Daoy (cell line): ENCODE data around the gene TFDP1. TPM values are rescaled to one million over a fixed set of nuclear protein-coding genes. Genes with fewer than 3 reads are reported as not detected.

Source experiments
- DNase-seq: peaks from one replicate; pipeline ENCODE4 v3.0.0-alpha.2; 2015; ENCODE audit warnings: low read depth
- total RNA-seq: library from RNA; depleted of rRNA; stranded (reverse); fragments of >200 nt; shearing (Covaris generic); gene quantifications from 2 replicates; pipeline ENCODE4 v1.2.3, GENCODE V29; 2014

Gene TFDP1
- total RNA-seq, 1 experiment from 2014 or later = 67.3 TPM

DNA sequence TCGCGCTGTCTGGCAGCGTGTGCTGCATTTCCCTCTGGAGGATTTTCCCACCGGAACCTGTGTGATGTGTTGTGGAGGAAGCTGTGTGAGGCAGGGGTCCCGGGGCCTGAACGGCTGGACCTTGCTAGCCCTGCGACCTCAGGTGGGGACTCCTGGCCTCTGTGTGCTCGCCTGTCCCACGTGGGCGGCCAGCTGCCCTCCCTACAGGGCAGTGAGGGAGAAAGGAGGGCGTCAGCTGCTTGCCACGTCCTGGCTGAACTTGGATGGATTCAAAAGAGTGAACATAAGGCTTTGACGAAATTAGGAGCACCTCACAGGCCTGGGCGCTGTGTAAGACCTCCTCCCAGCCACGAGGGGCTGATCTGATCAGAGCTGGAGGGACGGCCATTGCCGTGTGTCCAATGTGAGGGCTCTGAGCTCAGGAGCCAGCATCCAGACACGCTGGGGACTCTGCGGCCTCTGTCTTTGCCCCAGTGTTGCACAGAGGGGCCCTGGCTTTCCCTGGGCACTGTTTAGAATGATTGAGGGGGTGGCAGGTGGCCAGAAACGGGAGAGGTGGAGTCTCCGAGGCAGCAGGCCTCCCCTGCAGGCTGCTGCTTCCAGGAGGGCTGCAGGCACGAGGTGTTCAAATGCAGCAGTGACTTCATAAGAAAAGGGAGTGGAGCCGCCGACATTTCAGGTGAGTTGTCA is 13.0 kb downstream of the TFDP1 start:
- DNase-seq = no peak

DNA sequence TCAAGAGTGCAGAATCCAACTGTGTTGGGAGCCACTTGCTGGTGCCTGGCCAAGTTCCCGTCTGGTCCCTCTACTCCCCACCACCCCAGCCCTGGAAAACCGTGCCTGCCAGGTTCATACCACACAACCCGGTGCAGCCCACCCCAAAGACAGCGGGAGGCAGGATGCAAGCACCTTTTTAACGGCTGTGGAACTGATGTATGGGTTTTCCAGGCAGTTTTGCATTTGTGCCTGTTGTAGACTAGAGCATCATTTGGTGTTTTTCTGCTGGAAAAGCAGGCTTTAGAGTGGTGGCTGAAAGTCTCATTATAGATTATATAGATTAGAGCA is 13.5 kb downstream of the TFDP1 start:
- DNase-seq = no peak

DNA sequence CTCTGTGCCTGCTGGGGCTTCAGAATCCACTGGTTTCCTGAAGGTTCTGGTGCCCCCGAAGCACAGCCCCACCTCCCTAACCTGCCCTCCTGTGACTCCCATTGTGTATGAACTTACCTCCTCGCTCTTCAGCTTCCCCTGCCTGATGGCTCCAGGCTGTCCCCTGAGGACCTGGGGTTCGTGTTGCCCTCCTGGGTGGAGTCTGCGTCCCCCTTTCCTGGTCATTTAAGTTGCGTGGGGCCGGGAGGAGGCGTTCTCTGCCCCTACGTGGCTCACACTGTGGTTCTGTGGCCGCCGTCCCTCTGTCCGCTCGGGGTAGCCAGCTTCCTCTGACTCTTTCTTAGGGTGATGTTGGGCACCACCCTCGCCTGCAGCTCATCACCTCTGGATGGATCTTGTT is 13.9 kb downstream of the TFDP1 start:
- DNase-seq = no peak

DNA sequence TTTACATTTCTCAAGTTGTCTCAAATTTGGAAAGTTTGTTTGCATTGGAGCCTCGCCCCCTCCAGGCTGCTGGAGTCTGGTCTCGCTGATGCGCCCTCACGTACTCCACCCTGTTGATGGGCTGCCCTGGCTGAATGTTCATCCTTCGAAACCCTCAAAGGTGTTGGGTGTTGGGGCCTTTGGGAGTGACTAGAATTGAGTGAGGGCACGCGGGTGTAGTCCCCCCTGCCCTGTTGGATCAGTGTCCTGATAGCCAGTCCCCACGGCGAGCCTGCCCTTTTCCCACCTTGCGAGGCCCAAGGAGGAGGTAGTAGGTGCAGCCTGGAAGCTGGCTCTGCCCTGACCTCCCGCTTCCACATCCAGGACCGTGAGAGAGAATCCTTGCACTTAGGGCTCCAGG is 14.8 kb downstream of the TFDP1 start:
- no peak for DNase-seq

DNA sequence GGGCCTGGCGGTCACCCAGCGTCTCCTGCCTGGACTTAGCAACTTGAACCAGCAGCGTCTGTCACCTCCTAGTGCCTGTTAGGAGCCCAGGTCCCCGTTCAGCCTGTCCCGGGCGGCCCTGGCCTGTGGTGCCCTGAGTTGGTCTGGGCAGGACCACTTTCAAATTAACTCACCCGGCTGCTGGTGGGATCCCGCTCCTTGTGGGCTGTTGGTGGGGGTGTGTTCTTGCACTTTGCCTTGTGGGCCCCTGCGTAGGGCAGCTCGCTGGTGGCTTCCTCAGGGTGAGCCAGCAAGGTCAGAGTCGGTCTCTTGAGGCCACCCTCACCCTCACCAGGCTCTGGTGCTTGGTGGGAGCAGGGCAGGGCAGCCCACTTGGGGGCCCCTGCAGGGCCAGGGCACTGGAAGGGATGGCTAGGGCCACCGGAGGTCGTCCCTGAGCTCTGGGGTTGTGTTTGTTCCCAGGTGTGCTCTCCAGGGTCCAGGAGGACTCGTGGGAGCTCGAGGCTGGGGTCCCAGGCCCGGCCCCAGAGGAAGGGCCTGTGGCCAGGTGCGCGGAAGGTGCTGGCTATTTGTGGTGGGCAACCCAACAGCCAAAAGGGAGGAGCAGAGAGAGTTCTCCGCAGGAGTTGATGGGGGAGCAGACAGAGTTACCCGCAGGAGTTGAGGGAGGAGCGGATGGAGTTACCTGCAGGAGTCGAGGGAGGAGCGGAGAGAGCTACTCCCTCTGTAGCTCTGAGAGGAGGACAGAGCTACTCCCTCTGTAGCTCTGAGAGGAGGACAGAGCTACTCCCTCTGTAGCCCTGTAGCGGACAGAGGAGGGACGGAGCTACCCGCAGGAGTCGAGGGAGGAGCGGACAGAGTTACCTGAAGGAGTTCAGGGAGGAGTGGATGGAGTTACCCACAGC is 16.9 kb downstream of the TFDP1 start:
- DNase-seq = no peak

DNA sequence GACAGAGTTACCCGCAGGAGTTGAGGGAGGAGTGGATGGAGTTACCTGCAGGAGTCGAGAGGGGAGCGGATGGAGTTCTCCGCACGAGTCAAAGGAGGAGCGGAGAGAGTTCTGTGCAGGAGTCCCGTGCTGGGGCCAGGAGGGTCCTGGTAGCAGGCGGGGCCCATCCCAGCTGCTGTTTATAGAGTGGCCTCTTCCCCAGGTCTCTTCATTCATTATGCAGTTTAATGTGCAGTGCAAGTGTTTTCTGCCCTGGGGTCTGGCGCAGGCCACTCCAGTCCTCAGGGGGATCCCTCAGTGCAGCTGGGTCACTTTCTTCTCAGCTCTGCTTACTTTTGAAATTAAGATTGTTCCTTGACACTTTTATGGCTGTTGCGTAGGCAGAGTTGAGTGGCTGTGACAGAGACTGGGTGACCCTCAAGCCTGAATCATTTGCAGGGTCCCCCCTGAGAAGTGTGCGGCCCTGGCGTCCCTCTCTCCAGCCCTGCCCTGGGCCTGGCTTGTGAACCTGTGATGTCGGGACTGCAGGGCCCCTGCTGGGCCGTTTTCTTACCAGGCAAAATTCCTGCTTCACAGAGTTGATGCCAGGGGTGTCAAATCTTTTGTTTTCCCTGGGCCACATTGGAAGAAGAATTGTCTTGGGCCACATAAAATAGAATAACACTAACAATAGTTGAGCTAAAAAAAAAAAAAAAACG is 17.9 kb downstream of the TFDP1 start:
- no peak for DNase-seq

DNA sequence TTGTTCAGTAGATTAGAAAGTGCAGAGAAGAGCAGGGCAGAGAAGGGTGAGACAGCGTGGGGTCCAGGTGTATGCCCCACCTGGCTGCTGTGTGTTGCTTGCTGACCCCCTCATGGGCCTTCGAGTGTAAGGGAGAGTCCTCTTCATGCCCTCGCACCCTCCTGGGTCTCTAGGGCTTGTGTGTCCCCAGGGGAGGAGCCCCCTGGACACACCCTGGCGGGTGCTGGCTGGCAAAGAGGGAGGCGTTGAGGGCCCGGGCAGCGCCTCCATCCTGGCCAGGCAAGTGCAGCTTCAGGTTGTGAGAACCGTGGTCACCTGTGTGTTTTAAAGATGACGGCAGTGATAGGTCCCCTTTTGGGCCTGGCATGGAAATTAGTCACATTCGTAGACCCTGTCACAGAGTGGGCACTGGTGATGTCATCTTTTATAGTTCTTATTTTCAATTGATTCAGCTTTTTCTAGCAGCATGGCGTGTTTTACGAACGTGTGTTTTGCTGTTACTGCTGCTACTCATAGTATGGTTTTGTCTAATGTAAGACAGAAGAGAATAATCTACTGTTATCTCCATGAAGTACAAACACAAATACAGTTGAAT is 18.7 kb downstream of the TFDP1 start:
- no peak for DNase-seq

DNA sequence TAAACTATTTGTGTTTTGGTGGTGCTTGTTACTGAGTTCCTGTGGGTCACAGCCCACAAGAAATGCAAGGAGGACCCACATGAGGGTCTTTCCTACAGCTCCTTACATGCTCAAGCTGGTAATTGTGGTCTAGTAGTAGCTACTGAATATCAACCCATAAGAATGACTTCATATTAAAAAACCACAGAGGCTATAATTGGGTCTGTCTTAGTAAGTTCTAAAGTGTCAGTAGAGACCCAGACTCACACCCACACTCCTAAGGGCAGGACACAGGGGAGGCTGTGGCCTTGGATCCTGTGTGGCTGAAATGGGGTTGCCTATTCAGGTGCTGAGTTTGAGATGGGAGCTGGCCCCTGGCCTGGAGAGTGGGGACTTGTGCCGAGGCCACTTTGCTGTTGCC is 19.6 kb downstream of the TFDP1 start:
- DNase-seq = no peak

DNA sequence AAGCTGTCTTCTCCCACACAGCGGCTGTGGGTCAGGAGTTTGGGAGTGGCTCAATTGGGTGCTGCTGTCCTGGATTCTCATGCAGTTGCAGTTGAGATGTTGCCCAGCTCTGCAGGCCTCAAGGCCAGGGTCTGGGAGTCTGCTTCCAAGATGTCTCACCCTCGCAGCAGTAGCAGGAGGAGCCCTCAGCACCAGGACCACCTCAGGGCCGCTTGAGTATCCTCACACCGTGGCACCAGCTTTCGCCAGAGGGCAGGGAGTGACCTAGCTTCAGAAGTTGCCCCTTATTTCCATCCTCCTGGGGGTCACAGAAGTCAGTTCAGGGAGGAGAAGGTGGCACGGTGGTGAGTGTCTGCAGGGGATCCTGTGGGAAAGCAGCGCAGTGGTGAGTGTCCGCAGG is 20.9 kb downstream of the TFDP1 start:
- DNase-seq = no peak

DNA sequence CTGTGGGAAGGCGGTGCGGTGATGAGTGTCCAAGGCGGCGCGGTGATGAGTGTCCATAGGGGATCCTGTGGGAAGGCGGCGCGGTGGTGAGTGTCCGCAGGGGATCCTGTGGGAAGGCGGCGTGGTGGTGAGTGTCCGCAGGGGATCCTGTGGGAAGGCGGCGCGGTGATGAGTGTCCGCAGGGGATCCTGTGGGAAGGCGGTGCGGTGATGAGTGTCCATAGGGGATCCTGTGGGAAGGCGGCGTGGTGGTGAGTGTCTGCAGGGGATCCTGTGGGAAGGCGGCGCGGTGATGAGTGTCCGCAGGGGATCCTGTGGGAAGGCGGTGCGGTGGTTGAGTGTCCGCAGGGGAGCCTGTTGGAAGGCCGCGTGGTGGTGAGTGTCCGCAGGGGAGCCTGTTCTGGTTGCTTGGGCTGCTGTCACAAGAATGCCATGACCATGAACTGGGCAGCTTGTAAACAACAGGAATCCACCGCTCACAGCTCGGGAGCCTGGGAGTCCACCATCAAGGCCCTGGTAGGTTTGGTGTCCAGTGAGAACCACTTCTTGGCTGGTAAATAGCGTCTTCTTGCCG is 21.4 kb downstream of the TFDP1 start:
- DNase-seq = no peak

DNA sequence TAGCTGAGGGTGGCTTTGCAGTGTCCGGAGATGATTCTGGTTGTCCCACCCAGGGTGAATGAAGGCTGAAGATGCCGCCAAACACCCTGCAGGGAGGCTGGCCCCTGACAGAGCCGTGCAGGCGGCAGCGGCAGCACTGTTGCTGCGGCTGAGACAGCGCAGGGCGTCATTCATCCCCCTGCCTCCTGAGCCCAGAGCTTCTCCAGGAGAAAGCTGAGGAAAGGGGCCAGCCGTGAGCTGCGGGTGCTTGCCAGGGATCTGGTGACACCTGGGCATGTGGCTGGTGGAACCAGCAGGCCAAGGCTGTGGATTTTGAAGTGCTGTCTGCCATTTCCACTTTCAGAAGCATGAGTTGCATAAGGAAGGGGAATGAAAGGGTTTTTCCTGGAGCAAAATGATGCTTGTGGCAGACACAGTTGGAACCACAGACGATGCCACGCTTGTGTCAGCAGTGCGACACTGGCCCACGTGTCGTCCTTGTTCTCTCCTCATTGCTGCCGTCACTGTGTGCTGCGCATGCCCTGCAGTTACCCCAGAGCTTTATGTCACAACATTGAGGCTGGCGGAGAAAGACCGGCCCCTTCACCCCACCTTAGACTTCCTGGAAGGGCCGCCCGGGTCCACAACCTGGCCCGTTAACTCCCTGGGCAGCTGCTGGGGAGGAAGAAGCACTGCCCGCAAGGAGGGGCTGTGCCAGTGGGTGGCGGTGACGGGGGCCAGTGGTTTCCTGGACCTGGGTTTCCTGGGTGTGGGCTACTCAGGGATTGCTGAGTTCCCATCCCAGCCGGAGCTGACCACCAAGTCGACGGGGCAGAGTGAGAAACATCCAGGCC is 22.7 kb downstream of the TFDP1 start:
- no peak for DNase-seq

DNA sequence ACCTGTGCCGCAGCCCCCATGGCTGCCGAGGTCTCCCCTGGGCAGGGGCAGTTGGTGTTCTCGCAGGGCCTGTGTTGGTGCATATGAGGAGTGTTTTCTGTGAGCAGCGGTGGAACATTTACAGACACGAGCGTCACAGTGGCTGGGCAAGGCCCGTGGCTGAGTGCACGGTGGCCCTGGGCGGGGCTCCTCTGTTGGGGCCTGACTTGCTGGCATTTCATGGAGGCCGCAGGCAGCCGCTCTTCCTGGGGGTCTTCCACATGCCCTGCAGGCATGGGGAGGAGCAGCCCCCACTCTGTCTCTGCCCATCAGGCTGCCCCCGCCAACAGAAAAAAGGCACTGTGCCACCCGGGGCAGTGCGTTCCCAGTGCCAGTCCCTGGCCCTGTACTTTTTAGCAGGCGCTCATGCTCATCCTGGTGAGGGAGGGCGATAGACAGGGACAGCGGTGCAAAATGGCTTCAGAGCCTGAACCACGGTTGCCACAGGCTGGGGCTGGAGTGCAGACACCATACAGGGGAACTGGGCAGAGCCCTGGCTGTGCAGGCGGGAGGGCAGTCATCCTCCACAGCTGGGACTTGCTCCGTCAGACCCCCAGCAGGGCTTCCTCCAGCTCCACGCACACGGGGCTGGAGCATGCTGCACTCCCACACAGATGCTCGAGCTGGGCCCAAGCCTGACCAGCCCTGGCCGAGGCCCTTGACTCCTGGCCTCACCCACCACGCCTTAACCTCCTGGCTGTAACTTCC is 23.5 kb downstream of the TFDP1 start:
- DNase-seq = no peak

DNA sequence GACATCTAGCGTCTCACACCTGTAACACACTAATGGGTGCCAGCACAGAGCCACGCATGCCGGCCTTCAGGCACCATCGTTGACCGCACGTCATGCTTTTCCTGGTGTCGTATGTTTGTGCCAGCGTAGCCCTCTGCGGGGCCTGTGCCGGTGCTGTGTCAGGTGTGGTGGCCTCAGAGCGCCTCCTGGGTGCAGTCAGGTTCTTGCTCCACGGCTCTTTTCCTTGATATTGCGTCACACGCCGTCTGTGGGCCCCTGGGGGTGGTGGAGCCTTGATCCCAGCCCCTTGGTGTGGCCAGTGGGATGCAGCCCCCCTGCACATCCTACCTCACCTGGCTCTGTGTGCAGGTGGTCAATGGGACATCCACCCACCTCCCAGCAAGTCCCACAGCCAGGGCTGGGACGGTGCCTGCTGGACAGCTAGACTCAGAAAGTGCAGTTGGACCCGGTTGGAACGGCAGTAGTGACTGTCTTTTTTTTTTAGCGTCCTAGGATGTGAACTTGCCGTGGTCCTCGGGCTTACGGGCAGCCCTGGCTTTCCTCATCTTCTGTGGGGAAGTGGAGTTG is 24.5 kb downstream of the TFDP1 start:
- no peak for DNase-seq

DNA sequence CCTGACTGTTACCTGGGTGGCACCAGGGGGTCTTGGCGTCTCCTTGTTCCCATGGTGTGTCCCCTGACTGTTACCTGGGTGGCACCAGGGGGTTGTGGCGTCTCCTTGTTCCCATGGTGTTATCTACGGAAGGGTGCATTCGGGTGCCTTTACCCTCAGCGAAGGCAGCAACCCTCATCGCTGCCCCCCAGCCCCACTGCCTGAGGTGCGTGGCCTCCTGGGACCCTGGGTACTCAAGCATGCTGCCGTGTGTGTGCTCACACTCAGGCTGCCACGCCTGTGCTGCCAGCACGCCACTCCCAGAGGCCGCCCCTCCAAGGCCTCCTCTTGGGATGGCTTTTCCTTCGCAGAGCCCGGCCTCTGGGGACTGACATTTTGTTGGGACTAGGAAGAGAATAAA is 25.1 kb downstream of the TFDP1 start:
- DNase-seq = no peak

DNA sequence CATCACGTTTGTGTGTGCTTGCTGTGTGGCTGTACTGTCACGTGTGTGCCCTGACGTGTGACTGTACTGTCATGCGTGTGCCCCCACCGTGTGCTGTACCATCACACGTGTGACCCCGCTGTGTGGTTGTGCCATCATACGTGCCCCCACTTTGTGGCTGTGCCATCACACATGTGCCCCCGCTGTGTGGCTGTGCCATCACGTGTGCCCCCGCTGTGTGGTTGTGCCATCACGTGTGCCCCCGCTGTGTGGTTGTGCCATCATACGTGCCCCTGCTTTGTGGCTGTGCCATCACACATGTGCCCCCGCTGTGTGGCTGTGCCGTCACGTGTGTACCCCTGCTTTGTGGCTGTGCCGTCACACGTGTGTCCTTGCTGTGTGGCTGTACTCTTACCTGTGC is 25.7 kb downstream of the TFDP1 start:
- DNase-seq = no peak

DNA sequence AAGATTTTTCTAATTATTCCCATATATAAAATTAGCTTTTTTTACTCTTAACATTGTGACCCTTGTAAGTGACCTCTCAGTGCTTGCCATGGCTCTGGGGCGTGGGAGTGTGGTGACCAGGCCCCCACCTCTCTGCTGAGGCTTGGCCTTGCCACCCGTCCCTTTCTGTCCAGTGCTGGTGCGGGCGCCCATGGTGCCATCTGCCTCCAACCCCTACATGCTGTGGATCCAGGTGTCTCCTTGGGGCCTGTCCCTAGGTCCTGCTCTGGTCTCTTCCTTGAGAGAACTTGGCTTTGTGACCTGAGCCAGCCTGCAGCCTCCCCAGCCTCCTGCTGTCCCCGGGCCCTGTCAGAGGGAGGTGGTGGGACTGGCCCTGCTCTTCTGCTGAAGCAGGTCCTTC is 27.4 kb downstream of the TFDP1 start:
- DNase-seq = no peak

DNA sequence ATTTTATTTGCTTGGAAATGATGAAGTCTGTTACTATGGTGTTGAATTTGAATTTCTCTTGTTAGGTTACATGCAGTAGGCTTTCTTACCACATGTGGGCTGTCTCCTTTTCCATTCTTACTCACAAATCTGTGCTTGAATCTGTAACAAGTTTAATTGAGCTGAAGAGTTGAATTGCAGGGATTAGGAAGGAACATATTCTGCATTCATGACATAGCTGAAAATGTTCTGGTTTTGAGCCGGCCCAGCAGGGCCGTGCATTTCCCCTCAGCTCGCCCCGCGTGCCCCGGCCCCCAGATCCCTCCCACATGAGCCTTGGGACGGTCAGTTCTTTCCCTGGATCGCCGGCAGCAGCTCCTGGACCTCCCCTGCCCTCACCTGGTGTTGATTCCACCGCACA is 28.1 kb downstream of the TFDP1 start:
- no peak for DNase-seq

DNA sequence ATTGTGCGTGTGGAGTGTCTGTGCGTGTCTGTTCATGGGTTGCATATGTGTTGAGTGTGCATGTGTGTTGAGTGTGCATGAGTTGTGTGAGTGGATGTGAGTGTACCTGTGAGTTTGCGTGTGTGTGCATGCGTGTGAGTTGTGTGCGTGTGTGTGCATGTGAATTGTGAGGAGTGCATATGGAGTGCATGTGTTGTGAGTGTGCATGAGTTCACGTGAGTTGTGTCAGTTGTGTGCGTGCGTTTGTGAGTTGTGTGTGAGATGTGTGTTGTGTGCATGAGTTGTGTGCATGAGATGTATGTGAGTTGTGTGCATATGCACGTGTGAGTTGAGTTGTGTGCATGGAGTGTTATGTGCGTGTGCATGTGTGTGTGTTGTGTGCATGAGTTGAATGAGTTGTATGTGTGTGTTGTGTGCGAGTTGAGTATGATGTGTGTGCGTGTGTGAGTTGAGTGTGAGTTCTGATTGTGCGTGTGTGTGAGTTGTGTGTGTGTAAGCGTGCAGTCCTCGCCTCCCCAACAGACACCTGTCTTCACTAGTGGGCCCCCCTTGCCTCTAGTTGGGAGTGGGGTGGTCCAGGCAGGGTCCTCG is 29.3 kb downstream of the TFDP1 start:
- DNase-seq = no peak

DNA sequence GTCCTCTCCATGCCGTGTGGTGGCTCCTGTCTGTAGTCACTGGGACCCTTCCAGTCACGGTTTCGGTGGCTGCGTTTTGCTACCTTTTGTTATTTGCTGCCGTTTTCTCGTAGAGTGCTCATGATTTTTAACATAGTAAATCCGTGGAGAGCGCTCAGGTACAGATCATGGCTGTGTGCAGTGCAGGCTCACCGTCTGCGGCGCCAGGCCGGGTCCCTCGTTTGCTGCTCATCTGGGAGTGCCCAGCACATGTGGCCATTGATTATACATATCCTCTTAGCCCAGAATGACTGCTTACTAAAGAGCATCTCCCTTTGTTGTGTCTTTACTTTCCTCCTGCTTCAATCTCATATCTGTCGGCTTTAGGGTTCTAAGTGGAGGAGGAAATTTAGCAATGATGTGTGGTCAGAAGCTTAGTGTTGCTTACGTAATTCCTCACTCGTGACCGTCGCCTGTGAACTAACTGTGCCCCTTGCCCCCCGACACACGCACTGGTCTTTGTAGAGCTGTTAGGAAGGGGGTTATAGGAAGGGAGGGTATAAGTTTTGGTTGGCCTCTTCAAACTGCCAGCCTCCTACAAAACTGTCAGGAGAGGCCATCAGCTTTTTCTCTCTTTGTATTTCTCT is 31.8 kb downstream of the TFDP1 start:
- DNase-seq = no peak
